K562 (cell line): ENCODE results near the gene PLGRKT. TPM values are rescaled to one million over a fixed set of nuclear protein-coding genes. Genes with fewer than 3 reads are reported as not detected.

Source experiments
- CUX1 ChIP-seq: fragments of 200-800 bp; sonication (Bioruptor generic); IDR thresholded peaks from 2 replicates; pipeline ENCODE4 v1.6.1; 2016; ENCODE audit warnings: missing genetic modification characterization, missing compliant biosample characterization
- NR0B1 ChIP-seq: fragments of 450-650 bp; IDR thresholded peaks from one replicate; pipeline ENCODE4 v1.6.1; 2018; ENCODE audit warnings: mild to moderate bottlenecking, moderate library complexity; ENCODE audit not compliant: partially characterized antibody
- SNIP1 ChIP-seq: fragments of 450-650 bp; IDR thresholded peaks from 2 replicates; pipeline ENCODE4 v1.7.1; 2017; ENCODE audit warnings: low read depth, mild to moderate bottlenecking
- ZNF830 ChIP-seq: fragments of 250-450 bp; sonication (Bioruptor Pico); IDR thresholded peaks from 2 replicates; pipeline ENCODE4 v1.5.0; 2021; ENCODE audit warnings: mild to moderate bottlenecking
- polyA plus RNA-seq, 8 experiments: library from polyadenylated mRNA; depleted of rRNA in 4 of 8; stranded (reverse) in 5 of 8; unstranded in 3 of 8; fragments of >200 nt; fragmentation: Nextera tagmentation in 2 of 8; fragmentation: Illumina TruSeq in 1 of 8; extraction: Ambion mirVana in 2 of 8; extraction: Trizol in 1 of 8; gene quantifications; 2 replicates each; pipeline versions ENCODE4 v1.2.1 to v1.2.3, GENCODE V29; 2011 to 2014; ENCODE audit warnings: inconsistent platforms in 1 of 8, missing spikeins in 1 of 8
- total RNA-seq, 7 experiments: library from RNA; depleted of rRNA in 6 of 7; stranded (reverse); fragments of >200 nt in 6 of 7; fragmentation: Illumina TruSeq in 2 of 7; extraction: Trizol in 2 of 7; gene quantifications; 2 replicates each; pipeline versions ENCODE4 v1.2.1 to v1.2.3, GENCODE V29; 2011 to 2021; ENCODE audit warnings: low replicate concordance in 1 of 7

PLGRKT gene
- total and polyA plus RNA-seq, 9 of the 15 experiments (the other 6 are each of a cell fraction or from before 2014, with no cell fraction given), result 4.7 to 13.8 (median 6.5) TPM

- TF ChIP-seq NR0B1, result no peak
- no peak for TF ChIP-seq CUX1 (CRISPR knock-in tag)
- TF ChIP-seq ZNF830 (CRISPR knock-in tag), result no peak
- no peak for TF ChIP-seq SNIP1
Observed at GRCh38 chr9:5481322-5482040, 43.8 kb upstream of the PLGRKT start (continued).
